Stimulated activated CD4-positive, alpha-beta T cell treated with anti-CD3 and anti-CD28 coated beads, Interleukin-1b, Interleukin-23, amount 100 ng/mL, for 48 hours (primary cell): ENCODE results near the gene EPB41L4B.
"Not testable (repeated sequence)": the region's sequence is repeated elsewhere in the genome, so short reads cannot be mapped to it uniquely, and the experiment has no call there.

Source experiments
- DNase-seq: peaks from one replicate; pipeline ENCODE4 v3.0.0-alpha.2; 2020

Gene EPB41L4B

DNA sequence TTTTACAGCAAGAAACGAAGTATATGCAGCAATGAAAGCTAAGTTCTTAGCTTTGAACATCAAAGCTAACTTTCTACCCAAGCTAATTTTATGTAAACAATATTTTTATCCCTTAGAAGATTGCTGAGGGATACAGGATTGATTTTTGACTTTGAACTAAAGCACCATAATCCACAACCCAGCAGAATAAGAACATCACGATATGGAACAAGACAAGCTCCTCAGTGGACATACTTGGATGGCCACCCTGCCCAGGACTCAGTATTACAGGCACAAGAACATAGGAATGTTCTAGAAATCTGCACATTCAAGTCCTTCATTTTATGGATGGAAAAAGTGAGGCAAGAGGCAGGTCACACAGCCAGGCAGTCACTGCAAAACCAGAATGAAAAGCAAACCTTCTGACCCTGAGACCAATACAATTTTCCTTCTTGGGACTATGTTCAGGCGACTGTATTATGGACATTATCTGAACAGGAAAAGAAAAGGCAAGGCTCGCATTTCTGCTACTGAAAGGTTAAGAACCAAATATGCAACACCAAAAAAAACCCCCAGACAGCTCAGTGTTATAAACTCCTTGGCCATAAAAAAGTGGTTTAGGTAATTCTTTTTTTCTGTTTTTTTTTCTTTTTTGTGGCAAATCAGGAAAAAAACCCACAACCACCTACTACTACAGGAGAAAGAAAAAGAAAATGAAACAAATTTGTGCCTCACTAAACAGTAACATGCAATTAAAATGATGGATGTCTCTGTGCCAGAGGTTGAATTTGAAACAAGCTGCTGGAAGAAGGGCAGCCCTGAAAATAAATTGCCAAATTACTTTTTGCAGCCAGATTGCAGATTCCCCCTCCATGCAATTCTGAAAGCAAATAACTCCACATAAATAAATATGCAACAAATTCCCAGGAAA lies 25.4 kb downstream of the EPB41L4B start:
- DNase-seq = no peak

DNA sequence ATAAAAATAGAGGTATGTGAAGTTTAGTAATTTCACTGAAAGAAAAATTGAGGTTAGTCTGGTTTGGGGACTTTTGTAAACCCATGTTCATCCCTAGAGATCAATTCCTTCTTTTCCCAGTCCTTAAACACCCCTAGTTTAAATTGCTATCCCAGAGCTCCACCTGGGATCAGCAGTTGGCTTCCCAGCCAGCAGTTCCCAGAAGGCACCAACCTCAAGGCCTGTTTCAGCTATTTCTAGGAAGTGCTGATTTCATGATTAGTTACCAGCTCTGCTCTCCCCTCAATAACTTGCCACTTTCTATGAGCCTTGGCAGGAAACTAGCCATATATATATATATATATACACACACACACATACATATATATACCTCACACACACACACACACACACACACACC lies 30.5 kb downstream of the EPB41L4B start:
- no peak for DNase-seq

- DNase-seq = no peak
Observed at GRCh38 chr9:109289931-109290330, 30.9 kb downstream of the EPB41L4B start.

DNA sequence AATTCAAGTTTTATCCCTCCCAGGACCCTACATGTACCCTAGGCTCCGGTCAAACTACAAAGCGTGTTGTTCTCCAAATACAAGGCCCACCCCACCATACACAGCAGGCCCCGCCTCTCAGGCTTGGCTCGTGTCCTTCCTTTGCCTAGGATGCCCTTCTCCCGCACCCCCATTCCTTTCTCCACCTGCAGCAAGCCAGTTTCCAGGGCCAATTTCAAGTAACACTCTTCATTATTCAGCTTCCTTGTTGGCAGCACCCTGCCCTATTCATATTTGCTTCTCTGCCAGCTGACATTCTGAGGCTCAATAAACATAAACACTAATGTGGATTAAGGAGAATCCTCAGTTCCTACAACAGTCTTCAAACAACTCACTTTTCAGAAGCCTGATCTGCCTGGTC lies 31.7 kb downstream of the EPB41L4B start:
- no peak for DNase-seq

DNA sequence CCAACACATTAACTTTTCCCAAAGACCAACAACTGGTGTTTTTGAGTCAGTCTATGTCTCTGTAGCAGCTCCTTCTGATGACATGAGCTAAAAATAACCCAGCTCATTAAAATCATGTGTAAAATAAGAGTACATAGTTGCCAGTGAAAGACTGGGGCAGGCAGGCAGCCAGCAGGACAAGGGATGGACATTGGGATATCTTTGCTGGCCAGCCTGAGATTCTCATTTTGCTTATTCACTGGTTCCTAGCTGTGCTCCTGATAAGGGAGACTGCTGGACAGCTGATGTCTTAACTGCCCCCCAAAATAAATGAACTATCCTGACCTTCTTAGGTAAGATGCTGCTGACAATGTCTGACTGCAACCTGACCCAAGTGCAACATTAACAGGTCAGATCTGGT lies 33.9 kb downstream of the EPB41L4B start:
- DNase-seq = no peak

- no peak for DNase-seq
Observed at GRCh38 chr9:109286571-109286977, 34.3 kb downstream of the EPB41L4B start.

GRCh38 chr9:109283672-109284071 lies 37.2 kb downstream of the EPB41L4B start:
- not testable (repeated sequence) for DNase-seq

- no peak for DNase-seq
Observed at GRCh38 chr9:109283012-109283411, 37.8 kb downstream of the EPB41L4B start.

DNA sequence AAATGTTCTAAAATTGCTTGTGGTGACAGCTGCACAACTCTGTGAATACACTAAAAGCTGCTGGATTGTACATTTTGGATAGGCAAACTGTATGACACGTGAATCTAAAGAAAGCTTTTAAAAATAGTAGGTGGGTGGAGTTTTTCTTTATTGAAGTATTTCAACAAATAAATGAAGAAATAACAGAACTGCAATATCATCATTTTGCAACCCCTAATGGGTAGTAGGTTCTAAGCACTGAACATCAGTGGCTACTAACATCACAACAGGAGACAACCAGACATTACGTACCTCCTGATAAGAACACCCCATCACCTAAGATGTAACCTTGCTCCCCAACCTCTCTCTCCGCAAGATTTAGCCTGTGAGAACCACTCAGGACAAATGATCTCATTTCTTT lies 38.6 kb downstream of the EPB41L4B start:
- DNase-seq = no peak

DNA sequence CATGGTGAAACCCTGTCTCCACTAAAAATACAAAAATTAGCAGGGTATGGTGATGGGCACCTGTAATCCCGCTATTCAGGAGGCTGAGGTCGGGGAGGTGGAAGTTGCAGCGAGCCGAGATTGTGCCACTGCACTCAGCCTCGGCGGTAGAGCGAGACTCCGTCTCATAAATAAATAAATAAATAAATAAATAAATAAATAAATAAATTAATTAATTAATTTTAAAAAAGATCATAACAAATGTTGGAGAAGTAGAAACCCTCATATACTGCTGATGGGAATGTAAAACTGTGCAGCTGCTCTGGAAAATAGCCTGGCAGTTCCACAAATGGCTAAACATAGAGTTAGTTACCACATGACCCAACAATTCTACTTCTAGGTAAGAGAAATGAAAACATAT lies 39.3 kb downstream of the EPB41L4B start:
- no peak for DNase-seq

DNA sequence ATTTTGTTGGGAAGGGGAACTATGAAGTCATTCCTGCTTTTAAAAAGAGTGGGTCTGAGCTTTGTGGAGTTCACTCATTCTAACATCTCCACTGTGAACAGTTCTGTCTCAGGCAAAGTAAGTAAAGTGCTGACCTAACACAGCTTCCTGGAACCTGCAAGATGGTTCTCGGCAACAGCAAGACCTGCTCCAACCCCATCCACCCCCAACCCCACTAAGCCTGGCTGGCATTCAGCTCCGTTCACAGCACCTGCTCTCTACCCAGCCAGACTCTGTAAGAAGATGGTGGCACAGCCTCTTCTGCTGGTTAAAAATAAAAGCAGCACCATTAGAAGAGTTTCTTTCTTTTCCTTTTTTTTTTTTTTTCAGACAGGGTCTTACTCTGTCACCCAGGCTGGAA lies 42.0 kb downstream of the EPB41L4B start:
- DNase-seq = no peak

- no peak for DNase-seq
Observed at GRCh38 chr9:109278216-109278615, 42.6 kb downstream of the EPB41L4B start.

DNA sequence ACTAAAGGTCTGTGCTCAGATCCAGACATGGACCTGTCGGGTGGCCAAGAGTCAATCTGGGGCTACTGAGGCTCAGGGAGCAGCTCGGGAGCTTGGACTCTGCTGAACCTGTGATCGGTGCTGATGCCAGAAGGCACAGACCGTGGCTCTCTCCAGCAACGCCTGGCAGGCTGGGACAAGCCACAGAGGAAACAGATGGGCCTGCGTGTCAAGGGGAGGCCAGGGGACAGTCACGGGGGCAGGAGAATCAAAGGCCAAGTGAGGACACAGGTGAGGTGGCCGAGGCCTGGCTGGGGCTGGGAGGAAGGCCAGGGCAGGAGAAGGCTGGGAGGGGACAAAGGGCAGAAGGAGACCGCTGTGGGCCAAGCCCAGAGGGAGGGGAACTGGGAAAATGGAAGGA lies 43.4 kb downstream of the EPB41L4B start:
- DNase-seq = no peak

DNA sequence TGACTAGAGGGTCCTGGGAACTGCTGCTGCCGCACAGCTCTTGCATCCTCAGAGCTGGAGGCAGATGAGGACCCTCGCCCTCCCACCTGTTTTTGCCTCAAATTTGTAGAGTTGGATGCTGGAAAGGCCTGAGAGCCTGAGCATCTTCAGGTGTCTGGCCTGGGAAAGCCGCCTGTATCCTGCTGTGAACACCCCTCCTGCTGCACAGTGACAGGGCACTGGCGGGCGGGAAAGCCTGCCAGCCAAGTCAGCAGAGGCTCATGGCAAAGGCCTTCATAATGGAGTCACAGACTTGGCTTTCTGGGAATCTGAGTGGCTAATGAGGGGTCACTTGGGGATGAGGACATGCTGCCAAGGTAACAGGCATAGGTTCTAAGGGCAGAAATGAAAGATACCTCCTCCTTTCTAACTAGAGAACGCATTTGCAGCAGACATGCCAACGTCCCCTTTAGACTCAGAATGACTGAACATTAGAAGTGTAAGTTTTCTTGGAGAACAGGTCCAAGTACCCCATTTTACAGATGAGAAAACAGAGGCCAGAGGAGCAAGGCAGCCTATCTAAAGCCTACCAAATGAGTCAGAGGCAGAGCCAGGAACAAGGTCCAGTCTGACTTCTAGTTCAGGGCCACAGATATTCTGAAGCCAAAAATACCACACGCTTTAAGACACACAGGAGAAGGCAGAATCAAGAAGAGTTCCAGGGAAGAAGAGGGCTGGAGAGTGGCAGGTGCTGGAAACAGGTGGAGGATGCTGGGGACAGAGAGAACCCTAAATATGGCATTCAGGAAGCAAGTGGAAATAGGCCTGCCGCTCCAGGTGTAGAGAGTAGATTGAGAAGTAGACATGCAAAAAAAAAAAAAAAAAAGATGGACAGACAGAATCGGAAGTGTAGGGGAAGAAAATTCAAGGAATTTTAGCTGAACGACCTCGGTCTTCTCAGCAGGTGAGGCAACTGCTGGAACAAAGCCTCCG lies 44.1 kb downstream of the EPB41L4B start:
- no peak for DNase-seq

- no peak for DNase-seq
Observed at GRCh38 chr9:109274884-109275730, 45.8 kb downstream of the EPB41L4B start.

GRCh38 chr9:109273869-109274268 lies 47.0 kb downstream of the EPB41L4B start:
- no peak for DNase-seq

GRCh38 chr9:109272745-109273144 lies 48.1 kb downstream of the EPB41L4B start:
- DNase-seq = no peak

DNA sequence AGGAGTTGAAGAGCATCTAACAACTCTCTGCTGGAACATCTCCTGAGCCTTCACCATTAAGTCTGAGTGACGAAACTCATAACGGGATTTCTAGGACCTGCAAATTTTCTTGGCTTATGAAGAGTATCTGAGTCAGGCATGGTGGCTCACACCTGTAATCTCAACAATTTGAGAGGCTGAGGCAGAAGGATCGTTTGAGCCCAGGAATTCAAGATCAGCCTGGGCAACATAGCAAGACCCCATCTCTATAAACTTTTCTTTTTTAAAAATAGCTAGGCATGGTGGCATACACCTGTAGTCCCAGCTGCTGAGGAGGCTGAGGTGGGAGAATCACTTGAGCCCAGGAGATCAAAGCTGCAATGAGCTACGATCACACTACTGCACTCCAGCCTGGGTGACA lies 48.8 kb downstream of the EPB41L4B start:
- DNase-seq = no peak

DNA sequence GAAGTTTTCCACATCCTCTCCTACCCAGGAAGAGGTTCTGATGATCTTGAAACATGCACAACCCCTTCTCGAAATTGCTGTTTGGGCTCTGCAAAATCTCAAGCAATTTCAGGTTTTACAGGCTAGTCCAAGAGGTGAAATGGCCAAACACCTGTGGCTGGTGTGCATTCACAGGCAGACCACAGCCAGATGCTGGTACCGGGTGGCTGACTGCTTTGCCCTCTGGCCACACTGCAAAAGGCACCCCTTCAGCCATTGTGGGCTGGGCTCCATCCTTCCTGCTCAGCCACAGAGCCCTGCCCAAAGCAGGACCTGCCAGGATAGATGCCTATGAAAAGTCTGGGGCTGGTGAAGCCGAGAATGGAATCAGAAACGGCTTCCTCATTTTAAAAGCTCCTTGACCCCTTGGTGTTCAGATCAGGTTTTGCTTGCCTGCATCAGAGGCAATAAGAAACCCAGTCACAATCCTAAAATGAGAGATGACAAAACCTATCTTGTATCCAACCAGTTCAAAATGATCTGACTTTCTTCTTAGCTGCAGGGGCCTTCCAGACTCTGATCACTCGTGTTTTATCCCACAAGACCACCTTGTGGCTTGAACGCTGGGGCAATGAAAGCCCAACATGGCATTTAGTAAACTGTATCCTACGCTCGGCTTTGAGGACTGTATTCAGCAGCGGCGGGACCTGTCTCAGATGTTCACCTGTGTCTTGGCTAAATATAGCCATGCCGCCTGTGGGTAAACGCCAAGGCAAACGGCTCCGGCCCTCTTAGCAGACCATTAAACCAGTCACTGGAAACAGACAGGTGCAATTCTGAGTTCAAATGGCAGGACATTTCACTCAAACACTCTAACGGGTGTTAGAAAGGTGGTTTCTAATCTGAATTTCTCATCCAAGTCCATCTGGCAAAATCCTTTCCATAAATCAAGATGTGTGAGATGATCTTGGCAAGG lies 49.6 kb downstream of the EPB41L4B start:
- DNase-seq = no peak

DNA sequence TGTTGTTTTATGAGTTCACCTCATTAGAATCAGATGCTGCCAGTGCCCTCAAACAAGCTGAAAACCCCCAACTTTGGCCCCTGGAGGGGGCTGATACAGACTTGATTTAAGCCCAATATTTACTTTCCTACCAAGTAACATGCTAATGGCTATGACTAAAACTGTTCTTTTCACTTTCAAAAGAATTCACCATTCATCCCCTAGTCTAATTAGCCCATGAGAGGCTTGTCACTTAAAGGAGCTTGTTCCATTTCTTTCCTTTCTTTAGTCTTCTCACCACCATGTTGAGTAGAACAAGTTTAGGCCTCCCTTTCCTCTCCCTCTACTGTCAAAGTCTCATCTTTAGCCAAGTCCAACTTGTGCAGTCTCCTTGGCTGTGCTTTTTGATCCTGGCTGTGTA lies 50.4 kb downstream of the EPB41L4B start:
- no peak for DNase-seq

GRCh38 chr9:109269839-109270238 lies 51.0 kb downstream of the EPB41L4B start:
- no peak for DNase-seq

- DNase-seq = no peak
Observed at GRCh38 chr9:109269081-109269480, 51.8 kb downstream of the EPB41L4B start.
